HepG2 (cell line): ENCODE results near the gene ALX4. TPM values are rescaled to one million over a fixed set of nuclear protein-coding genes. Genes with fewer than 3 reads are reported as not detected.

ENCODE experiments used
- ATAC-seq: fragments of 200-7000 bp; cut with Tn5 transposase; 3 replicates; pipeline ENCODE4 v1.9.1; 2020; ENCODE audit warnings: mild to moderate bottlenecking, moderate library complexity
- BruUV-seq: library from RNA; stranded (reverse); fragments of 400-500 nt; replicated peaks from 2 replicates; lab custom pipeline; 2021; lab: Mats Ljungman, UMichigan
- CTCF ChIA-PET: fragments of 300-600 bp; formaldehyde crosslinking; extraction: SDS; loops from one replicate; lab custom pipeline; 2021; ENCODE audit warnings: low total read pairs, inconsistent platforms, low intra/inter-chr PET ratio; lab: Yijun Ruan, JAX
- POLR2A ChIA-PET: fragments of 350-600 bp; sonication (Branson Sonifier 250); formaldehyde crosslinking; loops from one replicate; lab custom pipeline; 2020; ENCODE audit warnings: antibody characterized with exemption, inconsistent platforms; lab: Yijun Ruan, JAX
- DNase-seq: peaks from one replicate; pipeline ENCODE4 v3.0.0-alpha.2; 2015; ENCODE audit warnings: low spot score
- FAIRE-seq: peaks from 3 replicates; lab custom pipeline; 2011; peaks lifted over from hg19 to GRCh38; lab: Jason Lieb, UNC
- H2AFZ ChIP-seq: one replicate; pipeline ENCODE4 v1.6.1; 2011; ENCODE audit warnings: low read length, inconsistent platforms
- H3K27ac ChIP-seq: fragments of 300-600 bp; 3 replicates; pipeline ENCODE4 v1.8.0; 2011; ENCODE audit warnings: mixed run types, mild to moderate bottlenecking, mixed read lengths, low read length, inconsistent platforms; ENCODE audit not compliant: insufficient read depth; ENCODE audit errors: extremely low read length
- H3K27me3 ChIP-seq, 2 experiments: fragments of 200-600 bp in 1 of 2; 2 replicates in 1 of 2; 3 replicates in 1 of 2; pipeline versions ENCODE4 v1.6.0 to v1.8.0; 2011; ENCODE audit warnings: low read length in 2 of 2, mild to moderate bottlenecking in 2 of 2, moderate library complexity in 2 of 2, inconsistent platforms in 1 of 2; ENCODE audit not compliant: insufficient read depth in 2 of 2, control insufficient read depth in 1 of 2
- H3K36me3 ChIP-seq, 2 experiments: fragments of 200-600 bp in 1 of 2; replicated peaks in 1 of 2; 2 replicates in 1 of 2; 3 replicates in 1 of 2; pipeline versions ENCODE4 v1.5.1 to v1.8.0; 2011; ENCODE audit warnings: low read length in 2 of 2, inconsistent platforms in 1 of 2; ENCODE audit not compliant: insufficient read depth in 2 of 2, control insufficient read depth in 1 of 2
- H3K4me1 ChIP-seq: 2 replicates; pipeline ENCODE4 v1.5.1; 2012; ENCODE audit warnings: low read length, inconsistent platforms; ENCODE audit not compliant: insufficient read depth
- H3K4me2 ChIP-seq: 2 replicates; pipeline ENCODE4 v1.6.0; 2011; ENCODE audit warnings: low read depth, low read length, inconsistent platforms
- H3K4me3 ChIP-seq, 3 experiments: fragments of 200-600 bp in 1 of 3; sonication (generic), shearing (Covaris generic) in 1 of 3; replicated peaks in 1 of 3; 2 replicates each; pipeline ENCODE4 v1.5.1; 2011 to 2016; ENCODE audit warnings: low read length in 3 of 3, inconsistent platforms in 2 of 3, low read depth in 2 of 3, mild to moderate bottlenecking in 2 of 3, control low read depth in 1 of 3, mixed read lengths in 1 of 3; ENCODE audit not compliant: insufficient read depth in 1 of 3
- H3K79me2 ChIP-seq: one replicate; pipeline ENCODE4 v1.6.1; 2011; ENCODE audit warnings: low read length, inconsistent platforms; ENCODE audit not compliant: insufficient read depth
- H3K9ac ChIP-seq: 2 replicates; pipeline ENCODE4 v1.6.0; 2011; ENCODE audit warnings: mild to moderate bottlenecking, low read depth, low read length, inconsistent platforms; ENCODE audit not compliant: insufficient read depth
- H3K9me3 ChIP-seq: 2 replicates; pipeline ENCODE4 v1.5.1; 2012; ENCODE audit warnings: mild to moderate bottlenecking, low read length
- H4K20me1 ChIP-seq: 2 replicates; pipeline ENCODE4 v1.6.0; 2011; ENCODE audit warnings: inconsistent platforms, mild to moderate bottlenecking, low read length, moderate library complexity; ENCODE audit not compliant: insufficient read depth
- CBX2 ChIP-seq, 2 experiments: fragments of 200-600 bp in 1 of 2; sonication (generic); formaldehyde crosslinking in 1 of 2; IDR thresholded peaks; 2 replicates each; pipeline versions ENCODE4 v1.7.0 to v1.8.1; 2018 to 2022; ENCODE audit warnings: low read depth in 2 of 2, low read length in 1 of 2, mild to moderate bottlenecking in 1 of 2, missing genetic modification reagents in 1 of 2
- HNF4A ChIP-seq: sonication (generic); formaldehyde crosslinking; IDR thresholded peaks from 2 replicates; pipeline ENCODE4 v1.4.0; 2020; ENCODE audit warnings: missing genetic modification reagents
- KLF6 ChIP-seq: IDR thresholded peaks from 2 replicates; pipeline ENCODE4 v1.8.0; 2016; ENCODE audit warnings: missing biosample characterization, missing genetic modification reagents
- NFE2L1 ChIP-seq: sonication (generic); formaldehyde crosslinking; IDR thresholded peaks from 2 replicates; pipeline ENCODE4 v1.4.0; 2020; ENCODE audit warnings: missing genetic modification reagents, mild to moderate bottlenecking, borderline replicate concordance
- ZNF530 ChIP-seq: sonication (generic); formaldehyde crosslinking; IDR thresholded peaks from 2 replicates; pipeline ENCODE4 v1.5.0; 2020; ENCODE audit warnings: low read depth, mild to moderate bottlenecking, missing genetic modification reagents
- ZNF619 ChIP-seq: sonication (generic); formaldehyde crosslinking; IDR thresholded peaks from 2 replicates; pipeline ENCODE4 v1.4.0; 2020; ENCODE audit warnings: mild to moderate bottlenecking, missing genetic modification reagents
- ZNF792 ChIP-seq: IDR thresholded peaks from 2 replicates; pipeline ENCODE4 v1.6.1; 2016
- WGBS: methylation state at CpG from one replicate; pipeline ENCODE4 v1.1.6; 2017; ENCODE audit warnings: low lambda C conversion rate; 5-methylcytosine and 5-hydroxymethylcytosine counted together
- in situ Hi-C: cut with HindIII; loops from 2 replicates; pipeline ENCODE4 v1.10.0; 2017; ENCODE audit warnings: low pct_unique_long_range_greater_than_20kb; ENCODE audit not compliant: extremely low pct_ligation_motif_present
- intact Hi-C: fragments of 100-400 bp; cut with micrococcal nuclease; formaldehyde crosslinking; loops from one replicate; pipeline ENCODE4 v1.10.0; 2022; ENCODE audit not compliant: unreplicated experiment
- polyA plus RNA-seq, 8 experiments: library from polyadenylated mRNA; depleted of rRNA in 3 of 8; stranded (reverse) in 7 of 8; unstranded in 1 of 8; fragments of >200 nt; fragmentation: Illumina TruSeq in 4 of 8; extraction: Trizol in 4 of 8; gene quantifications; 2 replicates each; pipeline versions ENCODE4 v1.2.1 to v1.2.3, GENCODE V29; 2011 to 2016; ENCODE audit warnings: low read depth in 4 of 8, missing spikeins in 1 of 8, mixed read lengths in 1 of 8; ENCODE audit not compliant: insufficient read depth in 1 of 8
- total RNA-seq, 5 experiments: library from RNA; depleted of rRNA; stranded (reverse); fragments of >200 nt; fragmentation: Illumina TruSeq; extraction: Trizol; gene quantifications; 2 replicates each; pipeline ENCODE4 v1.2.3, GENCODE V29; 2016; ENCODE audit warnings: low read depth in 1 of 5
- TF ChIP-seq, protein P1 (sequence below): sonication (generic); formaldehyde crosslinking; IDR thresholded peaks from 2 replicates; pipeline ENCODE4 v1.8.0; 2022; ENCODE audit warnings: mild to moderate bottlenecking, missing genetic modification reagents
- TF ChIP-seq, protein P2 (sequence below): sonication (generic); formaldehyde crosslinking; conservative IDR thresholded peaks from 2 replicates; pipeline ENCODE4 v1.8.0; 2022; ENCODE audit warnings: missing genetic modification reagents
- TF ChIP-seq, protein P3 (sequence below): sonication (generic); formaldehyde crosslinking; IDR thresholded peaks from 2 replicates; pipeline ENCODE4 v1.4.0; 2020; ENCODE audit warnings: missing genetic modification reagents, borderline replicate concordance

The ALX4 gene
- total and polyA plus RNA-seq, 2 of the 13 experiments (the other 11 are each of a cell fraction or from before 2014, with no cell fraction given): not detected

DNA sequence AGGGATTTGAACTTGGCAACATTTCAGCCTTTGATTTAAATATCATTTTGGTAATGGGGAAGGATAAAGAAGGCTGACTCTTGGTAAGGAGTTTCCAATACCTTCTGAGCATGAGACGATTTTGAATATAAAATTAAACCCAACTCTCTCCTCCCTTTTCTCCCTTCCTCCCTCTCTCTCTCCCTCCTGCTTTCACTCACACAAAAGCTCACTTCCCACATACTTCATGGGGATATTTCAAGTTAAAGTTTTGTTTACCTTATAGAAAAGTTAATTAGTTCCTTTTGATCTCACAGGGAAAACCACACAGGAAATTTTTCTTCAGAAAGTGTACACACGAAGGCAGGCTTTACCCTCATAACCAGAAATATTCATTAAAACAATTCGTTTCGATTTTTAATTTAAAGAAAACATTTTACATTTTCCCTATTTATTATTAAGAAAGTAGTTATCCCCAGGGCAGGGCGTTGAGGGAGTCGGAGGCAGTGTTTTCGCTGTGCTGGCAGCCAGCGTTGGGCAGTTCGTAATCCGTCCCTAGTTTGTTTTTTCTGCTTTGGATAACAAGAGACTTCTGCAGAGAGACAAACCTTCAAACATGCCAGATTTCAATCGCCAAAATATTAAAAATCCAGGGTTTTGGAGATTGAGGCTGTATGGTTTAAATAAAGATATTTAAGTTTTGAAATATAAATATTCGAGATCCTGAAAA lies 25.3 kb upstream of the ALX4 start:
- no peak for FAIRE-seq
- 5% methylated on average over 12 of the region's 12 CpGs for WGBS
- no peak for ATAC-seq
- no peaks in the 10 kb centered on the region for H3K36me3 ChIP-seq
- H3K27ac ChIP-seq: no peak overlapping the region
- H2AFZ ChIP-seq: no peak overlapping the region
- intact Hi-C loops (no loop called here), in situ Hi-C loops (no loop called here)
- H3K27me3 ChIP-seq: peaks cover 6 to 56% of the 10 kb centered on the region in 2 experiments
- no peaks in the 10 kb centered on the region for H4K20me1 ChIP-seq
- TF ChIP-seq CBX2 (IDR thresholded peaks at IDR 0.05; ENCODE audit: low read depth, low read length) (peak; percentile 90), CBX2 (CRISPR knock-in tag; IDR thresholded peaks at IDR 0.05; ENCODE audit: low read depth) (no peak), ZNF530 (CRISPR knock-in tag) (no peak), ZNF619 (CRISPR knock-in tag) (no peak)
- TF ChIP-seq, protein P1, sequence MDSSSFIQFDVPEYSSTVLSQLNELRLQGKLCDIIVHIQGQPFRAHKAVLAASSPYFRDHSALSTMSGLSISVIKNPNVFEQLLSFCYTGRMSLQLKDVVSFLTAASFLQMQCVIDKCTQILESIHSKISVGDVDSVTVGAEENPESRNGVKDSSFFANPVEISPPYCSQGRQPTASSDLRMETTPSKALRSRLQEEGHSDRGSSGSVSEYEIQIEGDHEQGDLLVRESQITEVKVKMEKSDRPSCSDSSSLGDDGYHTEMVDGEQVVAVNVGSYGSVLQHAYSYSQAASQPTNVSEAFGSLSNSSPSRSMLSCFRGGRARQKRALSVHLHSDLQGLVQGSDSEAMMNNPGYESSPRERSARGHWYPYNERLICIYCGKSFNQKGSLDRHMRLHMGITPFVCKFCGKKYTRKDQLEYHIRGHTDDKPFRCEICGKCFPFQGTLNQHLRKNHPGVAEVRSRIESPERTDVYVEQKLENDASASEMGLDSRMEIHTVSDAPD: no peak
- no peaks in the 10 kb centered on the region; the same call in 1 of the 2 replicates for H3K4me1 ChIP-seq
- no peak overlapping the region for H3K4me2 ChIP-seq
- H3K9ac ChIP-seq: no peak overlapping the region
- H3K9me3 ChIP-seq: no peaks in the 10 kb centered on the region
- ChIA-PET POLR2A (no interaction called here), CTCF (no interaction called here)
- no peak overlapping the region for H3K4me3 ChIP-seq
- no peak for DNase-seq
- H3K79me2 ChIP-seq: no peaks in the 10 kb centered on the region
- no TSS peak for BruUV-seq

DNA sequence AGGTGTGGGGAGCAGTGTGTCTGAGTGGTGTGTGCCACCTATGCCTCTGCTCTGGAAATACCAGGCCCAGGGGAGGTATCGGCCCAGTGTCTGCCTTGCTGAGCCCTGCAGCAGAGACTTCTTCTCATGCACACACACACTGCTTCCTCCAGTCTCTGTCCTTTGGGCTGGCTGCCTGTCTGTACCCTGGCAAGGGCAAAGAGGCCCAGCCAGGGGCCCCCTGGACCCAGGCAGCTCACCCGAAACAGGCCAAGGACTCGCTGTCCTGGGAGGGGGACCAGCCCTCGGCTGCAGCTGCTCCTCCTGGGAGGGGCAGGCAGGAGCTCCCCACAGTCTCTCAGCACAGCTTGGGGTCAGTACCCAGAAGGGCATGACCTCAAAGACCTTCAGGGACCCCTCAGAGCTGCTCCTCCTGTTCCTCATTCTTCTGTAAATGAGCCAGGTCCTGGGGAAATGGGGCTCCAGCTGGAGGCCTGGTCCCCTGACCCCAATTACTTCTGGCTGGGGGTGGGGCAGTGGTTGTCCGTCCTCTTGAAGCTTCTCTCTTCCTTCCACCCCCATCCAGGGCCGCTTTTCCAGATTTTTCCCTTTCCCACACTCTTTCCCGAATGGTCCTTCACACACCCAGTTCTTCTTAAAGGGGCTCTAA lies 24.5 kb upstream of the ALX4 start:
- FAIRE-seq: no peak
- CTCF ChIA-PET: no interaction called here
- Histone ChIP-seq H3K27ac (no peak overlapping the region), H3K79me2 (no peaks in the 10 kb centered on the region), H3K9ac (no peak overlapping the region), H3K36me3 (no peaks in the 10 kb centered on the region), H2AFZ (no peak overlapping the region), H3K4me2 (no peak overlapping the region), H3K4me1 (no peaks in the 10 kb centered on the region; the same call in 1 of the 2 replicates), H3K9me3 (no peaks in the 10 kb centered on the region), H3K4me3 (no peak overlapping the region), H3K27me3 (peaks cover 5 to 58% of the 10 kb centered on the region in 2 experiments; a peak in 4 of 5 replicates), H4K20me1 (no peaks in the 10 kb centered on the region)
- in situ Hi-C loops: no loop called here
- intact Hi-C loops: no loop called here
- WGBS: 29% methylated on average over 7 of the region's 7 CpGs
- peak; percentile 46 for ATAC-seq
- POLR2A ChIA-PET: no interaction called here
- no TSS peak for BruUV-seq
- no peak for DNase-seq
- TF ChIP-seq ZNF792 (CRISPR knock-in tag) (no peak), HNF4A (CRISPR knock-in tag) (no peak), NFE2L1 (CRISPR knock-in tag) (no peak), KLF6 (CRISPR knock-in tag) (no peak)
- TF ChIP-seq, protein P2, sequence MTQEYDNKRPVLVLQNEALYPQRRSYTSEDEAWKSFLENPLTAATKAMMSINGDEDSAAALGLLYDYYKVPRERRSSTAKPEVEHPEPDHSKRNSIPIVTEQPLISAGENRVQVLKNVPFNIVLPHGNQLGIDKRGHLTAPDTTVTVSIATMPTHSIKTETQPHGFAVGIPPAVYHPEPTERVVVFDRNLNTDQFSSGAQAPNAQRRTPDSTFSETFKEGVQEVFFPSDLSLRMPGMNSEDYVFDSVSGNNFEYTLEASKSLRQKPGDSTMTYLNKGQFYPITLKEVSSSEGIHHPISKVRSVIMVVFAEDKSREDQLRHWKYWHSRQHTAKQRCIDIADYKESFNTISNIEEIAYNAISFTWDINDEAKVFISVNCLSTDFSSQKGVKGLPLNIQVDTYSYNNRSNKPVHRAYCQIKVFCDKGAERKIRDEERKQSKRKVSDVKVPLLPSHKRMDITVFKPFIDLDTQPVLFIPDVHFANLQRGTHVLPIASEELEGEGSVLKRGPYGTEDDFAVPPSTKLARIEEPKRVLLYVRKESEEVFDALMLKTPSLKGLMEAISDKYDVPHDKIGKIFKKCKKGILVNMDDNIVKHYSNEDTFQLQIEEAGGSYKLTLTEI (CRISPR knock-in tag): no peak
- TF ChIP-seq, protein P3, sequence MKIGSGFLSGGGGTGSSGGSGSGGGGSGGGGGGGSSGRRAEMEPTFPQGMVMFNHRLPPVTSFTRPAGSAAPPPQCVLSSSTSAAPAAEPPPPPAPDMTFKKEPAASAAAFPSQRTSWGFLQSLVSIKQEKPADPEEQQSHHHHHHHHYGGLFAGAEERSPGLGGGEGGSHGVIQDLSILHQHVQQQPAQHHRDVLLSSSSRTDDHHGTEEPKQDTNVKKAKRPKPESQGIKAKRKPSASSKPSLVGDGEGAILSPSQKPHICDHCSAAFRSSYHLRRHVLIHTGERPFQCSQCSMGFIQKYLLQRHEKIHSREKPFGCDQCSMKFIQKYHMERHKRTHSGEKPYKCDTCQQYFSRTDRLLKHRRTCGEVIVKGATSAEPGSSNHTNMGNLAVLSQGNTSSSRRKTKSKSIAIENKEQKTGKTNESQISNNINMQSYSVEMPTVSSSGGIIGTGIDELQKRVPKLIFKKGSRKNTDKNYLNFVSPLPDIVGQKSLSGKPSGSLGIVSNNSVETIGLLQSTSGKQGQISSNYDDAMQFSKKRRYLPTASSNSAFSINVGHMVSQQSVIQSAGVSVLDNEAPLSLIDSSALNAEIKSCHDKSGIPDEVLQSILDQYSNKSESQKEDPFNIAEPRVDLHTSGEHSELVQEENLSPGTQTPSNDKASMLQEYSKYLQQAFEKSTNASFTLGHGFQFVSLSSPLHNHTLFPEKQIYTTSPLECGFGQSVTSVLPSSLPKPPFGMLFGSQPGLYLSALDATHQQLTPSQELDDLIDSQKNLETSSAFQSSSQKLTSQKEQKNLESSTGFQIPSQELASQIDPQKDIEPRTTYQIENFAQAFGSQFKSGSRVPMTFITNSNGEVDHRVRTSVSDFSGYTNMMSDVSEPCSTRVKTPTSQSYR: no peak
